Natural killer cell (primary cell): ENCODE results near the gene CCR9. TPM values are rescaled to one million over a fixed set of nuclear protein-coding genes. Genes with fewer than 3 reads are reported as not detected.

Source experiments
- ATAC-seq, 3 donors: fragments of 150-1000 bp in 2 of 3; fragments of 200-7000 bp in 1 of 3; cut with Tn5 transposase; 1 replicate in 1 of 3; 2 replicates in 2 of 3; pipeline ENCODE4 v1.10.0; 2021; ENCODE audit warnings: mild to moderate bottlenecking in 2 of 3, moderate library complexity in 2 of 3
- DNase-seq, 2 donors: peaks; one replicate each; pipeline versions ENCODE4 v3.0.0 to v3.0.0-alpha.2; 2013 to 2021; ENCODE audit warnings: mixed read lengths in 1 of 2
- H3K27ac ChIP-seq: one replicate; pipeline ENCODE4 v1.5.1; 2013; ENCODE audit warnings: mild to moderate bottlenecking, low read length
- H3K27me3 ChIP-seq: one replicate; pipeline ENCODE4 v1.6.1; 2013; ENCODE audit warnings: low read length; ENCODE audit not compliant: control insufficient read depth, insufficient read depth
- H3K36me3 ChIP-seq: one replicate; pipeline ENCODE4 v1.6.1; 2013; ENCODE audit warnings: low read length; ENCODE audit not compliant: control insufficient read depth, insufficient read depth
- H3K4me1 ChIP-seq: one replicate; pipeline ENCODE4 v1.6.1; 2013; ENCODE audit warnings: low read length; ENCODE audit not compliant: control insufficient read depth, insufficient read depth
- H3K4me3 ChIP-seq: one replicate; pipeline ENCODE4 v1.5.1; 2013; ENCODE audit warnings: low read length
- H3K9me3 ChIP-seq: one replicate; pipeline ENCODE4 v1.6.1; 2013; ENCODE audit warnings: low read length; ENCODE audit not compliant: control insufficient read depth, insufficient read depth
- H3K27ac Mint-ChIP-seq, 2 donors: one replicate each; pipeline ENCODE4 v1.8.0; 2022; ENCODE audit warnings: mild to moderate bottlenecking in 2 of 2, mixed read lengths in 2 of 2, moderate library complexity in 1 of 2
- H3K27me3 Mint-ChIP-seq, 2 donors: one replicate each; pipeline ENCODE4 v1.8.0; 2022; ENCODE audit warnings: low read depth in 2 of 2, mixed read lengths in 2 of 2
- H3K36me3 Mint-ChIP-seq: one replicate; pipeline ENCODE4 v1.8.0; 2022; ENCODE audit warnings: mixed read lengths
- H3K4me1 Mint-ChIP-seq, 2 donors: one replicate each; pipeline ENCODE4 v1.8.0; 2022; ENCODE audit warnings: mixed read lengths in 2 of 2
- H3K4me3 Mint-ChIP-seq: one replicate; pipeline ENCODE4 v1.8.0; 2022; ENCODE audit warnings: mild to moderate bottlenecking, moderate library complexity, mixed read lengths
- H3K9me3 Mint-ChIP-seq, 2 donors: one replicate each; pipeline ENCODE4 v1.8.0; 2022; ENCODE audit warnings: mixed read lengths in 2 of 2
- WGBS: methylation state at CpG from one replicate; pipeline ENCODE4 v1.1.7; 2013; ENCODE audit warnings: missing lambda C conversion rate; ENCODE audit not compliant: insufficient coverage; 5-methylcytosine and 5-hydroxymethylcytosine counted together
- intact Hi-C: fragments of 100-400 bp; cut with micrococcal nuclease; formaldehyde crosslinking; loops from one replicate; pipeline ENCODE4 v1.14.2; 2022
- total RNA-seq, 4 donors: library from RNA; stranded (reverse); fragments of 120-200 nt in 1 of 4; gene quantifications; one replicate each; pipeline versions ENCODE4 v1.2.3 to v1.2.4, GENCODE V29; 2013 to 2022
- TF ChIP-seq, protein P1 (sequence below): fragments of 200-600 bp; IDR thresholded peaks from one replicate; pipeline ENCODE4 v1.8.0; 2022; ENCODE audit warnings: antibody characterized with exemption

The CCR9 gene
- total RNA-seq, 3 donors from 2014 or later (not counting 1 experiment from before 2014, with no cell fraction given): 0.27 TPM; not detected in 2

GRCh38 chr3:45936261-45936660, 49.9 kb downstream of the CCR9 start:
- Mint-ChIP-seq H3K27me3 (no peaks in the 10 kb centered on the region), H3K36me3 (peaks cover 16% of the 10 kb centered on the region), H3K4me1 (peaks cover 7 to 13% of the 10 kb centered on the region in 2 donors), H3K4me3 (no peak overlapping the region), H3K9me3 (no peaks in the 10 kb centered on the region), H3K27ac (no peak overlapping the region)
- Histone ChIP-seq H3K4me3 (no peak overlapping the region), H3K27ac (no peak overlapping the region), H3K27me3 (no peaks in the 10 kb centered on the region), H3K36me3 (peaks cover 60% of the 10 kb centered on the region), H3K9me3 (no peaks in the 10 kb centered on the region), H3K4me1 (peaks cover 23% of the 10 kb centered on the region)
- ATAC-seq (no peak), DNase-seq (no peak)
- intact Hi-C loops: no loop called here
- WGBS: 93% methylated on average over 9 of the region's 9 CpGs
- TF ChIP-seq, protein P1, sequence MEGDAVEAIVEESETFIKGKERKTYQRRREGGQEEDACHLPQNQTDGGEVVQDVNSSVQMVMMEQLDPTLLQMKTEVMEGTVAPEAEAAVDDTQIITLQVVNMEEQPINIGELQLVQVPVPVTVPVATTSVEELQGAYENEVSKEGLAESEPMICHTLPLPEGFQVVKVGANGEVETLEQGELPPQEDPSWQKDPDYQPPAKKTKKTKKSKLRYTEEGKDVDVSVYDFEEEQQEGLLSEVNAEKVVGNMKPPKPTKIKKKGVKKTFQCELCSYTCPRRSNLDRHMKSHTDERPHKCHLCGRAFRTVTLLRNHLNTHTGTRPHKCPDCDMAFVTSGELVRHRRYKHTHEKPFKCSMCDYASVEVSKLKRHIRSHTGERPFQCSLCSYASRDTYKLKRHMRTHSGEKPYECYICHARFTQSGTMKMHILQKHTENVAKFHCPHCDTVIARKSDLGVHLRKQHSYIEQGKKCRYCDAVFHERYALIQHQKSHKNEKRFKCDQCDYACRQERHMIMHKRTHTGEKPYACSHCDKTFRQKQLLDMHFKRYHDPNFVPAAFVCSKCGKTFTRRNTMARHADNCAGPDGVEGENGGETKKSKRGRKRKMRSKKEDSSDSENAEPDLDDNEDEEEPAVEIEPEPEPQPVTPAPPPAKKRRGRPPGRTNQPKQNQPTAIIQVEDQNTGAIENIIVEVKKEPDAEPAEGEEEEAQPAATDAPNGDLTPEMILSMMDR: no peak

DNA sequence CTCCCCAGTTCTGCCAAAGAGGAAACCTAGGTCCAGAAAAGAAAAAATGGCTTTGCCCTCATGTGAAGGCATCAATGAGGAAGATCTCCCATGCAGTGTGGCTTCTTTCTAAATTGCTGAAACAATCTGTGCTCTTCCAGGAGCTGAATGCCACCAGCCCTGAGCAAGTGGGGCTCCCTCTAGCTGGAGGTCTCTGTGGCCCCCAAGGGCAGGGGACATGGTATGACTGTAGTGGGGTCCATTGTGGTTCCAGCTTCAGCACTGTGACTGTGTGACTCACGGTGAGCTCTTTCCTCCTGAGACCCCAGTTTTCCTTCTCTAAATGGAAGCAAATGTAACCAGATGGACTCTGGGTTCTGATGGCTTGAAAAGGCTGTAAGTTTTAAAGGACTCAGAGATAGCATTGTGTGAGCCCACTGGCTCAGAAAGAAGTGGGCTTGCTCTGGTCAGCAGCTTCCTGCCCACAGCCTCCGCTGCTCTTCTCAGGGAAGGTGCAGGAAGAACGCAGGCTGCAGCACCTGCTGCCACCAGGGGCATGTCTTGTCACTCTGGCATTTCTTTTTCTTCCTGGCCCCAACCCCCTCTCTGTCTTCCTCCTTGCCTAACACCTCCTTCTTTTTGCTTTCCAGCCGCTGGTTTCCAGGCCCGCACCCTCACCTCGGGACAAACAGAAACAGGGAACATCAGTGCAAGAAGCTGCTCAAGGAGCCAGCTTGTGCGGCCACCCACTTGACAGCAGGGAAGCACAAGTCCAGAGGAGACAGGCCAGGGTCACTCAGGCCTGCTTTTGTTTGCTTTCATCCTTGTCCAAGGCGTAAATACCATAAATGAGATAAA, 51.1 kb downstream of the CCR9 start:
- TF ChIP-seq, protein P1: no peak
- no peak overlapping the region for H3K4me3 Mint-ChIP-seq

DNA sequence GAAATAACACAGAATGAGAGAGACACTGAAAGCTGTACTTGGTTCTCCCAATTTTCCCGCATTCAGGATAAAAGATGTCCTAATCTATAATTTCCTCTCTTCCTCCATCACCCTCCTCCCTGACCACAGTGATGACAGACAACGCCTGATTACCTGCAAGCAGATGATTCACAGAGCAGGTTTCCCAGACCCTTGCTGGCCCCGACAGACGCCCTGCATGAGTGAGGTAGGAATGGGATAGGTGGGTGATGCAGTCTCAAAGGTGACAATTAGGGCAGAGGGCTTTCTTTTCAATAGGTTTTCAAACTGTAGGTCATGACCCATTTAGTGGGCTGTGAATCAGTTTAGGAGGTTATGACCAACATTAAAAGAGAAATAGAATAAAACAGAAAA, 51.7 kb downstream of the CCR9 start:
- Mint-ChIP-seq H3K27ac (no peak overlapping the region), H3K4me1 (peaks cover 7 to 24% of the 10 kb centered on the region in 2 donors), H3K9me3 (no peaks in the 10 kb centered on the region), H3K36me3 (peaks cover 15% of the 10 kb centered on the region), H3K27me3 (no peaks in the 10 kb centered on the region), H3K4me3 (no peak overlapping the region)
- intact Hi-C loops: loop anchor here (1.0 to 2.0 kb wide), 2 partner anchors 141 to 441 kb away; no protein-coding TSS in a partner anchor
- no peak for DNase-seq
- H3K36me3 ChIP-seq: peaks cover 46% of the 10 kb centered on the region
- no peak overlapping the region for H3K27ac ChIP-seq
- H3K4me3 ChIP-seq: no peak overlapping the region
- no peaks in the 10 kb centered on the region for H3K9me3 ChIP-seq
- H3K27me3 ChIP-seq: no peaks in the 10 kb centered on the region
- no peak for ATAC-seq
- WGBS: 94% methylated on average over 4 of the region's 4 CpGs
- TF ChIP-seq, protein P1: no peak
- H3K4me1 ChIP-seq: peaks cover 35% of the 10 kb centered on the region

More for the DNA sequence above, 51.1 kb downstream of the CCR9 start:
- H3K4me1 ChIP-seq: peaks cover 29% of the 10 kb centered on the region
- intact Hi-C loops: loop anchor here (1.0 to 2.0 kb wide), 2 partner anchors 142 to 441 kb away; no protein-coding TSS in a partner anchor
- no peak for DNase-seq
- WGBS: 83% methylated on average over 8 of the region's 8 CpGs
- H3K27me3 ChIP-seq: no peaks in the 10 kb centered on the region
- peaks cover 7 to 18% of the 10 kb centered on the region in 2 donors for H3K4me1 Mint-ChIP-seq
- peaks cover 52% of the 10 kb centered on the region for H3K36me3 ChIP-seq
- H3K27ac Mint-ChIP-seq: no peak overlapping the region
- ATAC-seq: no peak
- no peaks in the 10 kb centered on the region for H3K9me3 Mint-ChIP-seq
- no peak overlapping the region for H3K27ac ChIP-seq
- no peaks in the 10 kb centered on the region for H3K9me3 ChIP-seq
- H3K36me3 Mint-ChIP-seq: peaks cover 16% of the 10 kb centered on the region
- no peak overlapping the region for H3K4me3 ChIP-seq
- no peaks in the 10 kb centered on the region for H3K27me3 Mint-ChIP-seq
